Measurements from ENCODE around the gene TSC22D3.

Gene TSC22D3

GRCh38 chrX:107739541-107739940 is 36.0 kb downstream of the TSC22D3 start:
- no peak overlapping the region for H3K4me3 ChIP-seq (ENCODE audit: low read length)
- no peak for DNase-seq (ENCODE audit: low read depth)
- TF ChIP-seq, protein P1, sequence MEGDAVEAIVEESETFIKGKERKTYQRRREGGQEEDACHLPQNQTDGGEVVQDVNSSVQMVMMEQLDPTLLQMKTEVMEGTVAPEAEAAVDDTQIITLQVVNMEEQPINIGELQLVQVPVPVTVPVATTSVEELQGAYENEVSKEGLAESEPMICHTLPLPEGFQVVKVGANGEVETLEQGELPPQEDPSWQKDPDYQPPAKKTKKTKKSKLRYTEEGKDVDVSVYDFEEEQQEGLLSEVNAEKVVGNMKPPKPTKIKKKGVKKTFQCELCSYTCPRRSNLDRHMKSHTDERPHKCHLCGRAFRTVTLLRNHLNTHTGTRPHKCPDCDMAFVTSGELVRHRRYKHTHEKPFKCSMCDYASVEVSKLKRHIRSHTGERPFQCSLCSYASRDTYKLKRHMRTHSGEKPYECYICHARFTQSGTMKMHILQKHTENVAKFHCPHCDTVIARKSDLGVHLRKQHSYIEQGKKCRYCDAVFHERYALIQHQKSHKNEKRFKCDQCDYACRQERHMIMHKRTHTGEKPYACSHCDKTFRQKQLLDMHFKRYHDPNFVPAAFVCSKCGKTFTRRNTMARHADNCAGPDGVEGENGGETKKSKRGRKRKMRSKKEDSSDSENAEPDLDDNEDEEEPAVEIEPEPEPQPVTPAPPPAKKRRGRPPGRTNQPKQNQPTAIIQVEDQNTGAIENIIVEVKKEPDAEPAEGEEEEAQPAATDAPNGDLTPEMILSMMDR (conservative IDR thresholded peaks at IDR 0.05; ENCODE audit: low read depth, low read length) = no peak

DNA sequence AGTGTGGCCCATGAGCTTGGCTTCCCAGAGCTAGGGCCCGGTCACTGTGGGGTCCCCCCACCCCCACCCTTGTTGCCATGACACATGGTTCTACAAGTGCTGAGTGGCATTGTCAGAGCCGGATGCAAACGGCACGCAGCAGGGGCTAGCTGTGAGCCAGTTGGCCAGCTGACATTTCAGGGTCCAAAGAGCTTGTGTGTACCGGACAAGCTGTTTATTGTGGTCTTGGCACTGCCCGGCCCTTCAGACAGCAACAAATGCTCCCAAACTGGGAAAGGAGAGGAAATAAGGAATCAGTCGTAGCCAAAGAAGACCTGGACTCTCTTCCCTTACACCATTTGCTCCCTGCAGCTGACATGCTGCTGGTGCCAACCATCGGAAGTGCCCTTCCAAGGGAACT is 36.8 kb downstream of the TSC22D3 start:
- H3K4me3 ChIP-seq (ENCODE audit: low read length) = no peak overlapping the region
- TF ChIP-seq, protein P1 (conservative IDR thresholded peaks at IDR 0.05; ENCODE audit: low read depth, low read length) = no peak
- no peak for DNase-seq (ENCODE audit: low read depth)

DNA sequence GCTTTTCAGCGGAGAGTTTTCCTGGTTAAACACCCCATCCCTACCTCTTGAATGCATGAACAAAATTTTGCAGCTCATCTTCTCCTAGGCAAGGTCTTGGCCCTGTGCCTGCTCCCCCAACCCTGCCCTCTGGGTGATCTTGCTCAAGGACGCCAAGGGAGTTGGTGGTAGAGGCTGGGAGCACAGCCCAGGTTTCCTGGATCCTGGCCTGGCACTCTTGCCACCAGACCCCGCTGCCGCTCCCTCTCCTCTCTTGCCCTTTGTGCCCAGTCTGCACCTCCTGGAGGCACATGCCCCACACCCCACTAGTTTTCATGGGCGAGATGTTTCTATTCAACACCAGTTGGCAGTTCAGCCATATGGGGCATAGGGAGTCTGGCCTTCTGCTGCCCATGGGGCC is 37.3 kb downstream of the TSC22D3 start:
- DNase-seq (ENCODE audit: low read depth) = no peak
- TF ChIP-seq, protein P1 (conservative IDR thresholded peaks at IDR 0.05; ENCODE audit: low read depth, low read length) = no peak

GRCh38 chrX:107736781-107737531 is 38.6 kb downstream of the TSC22D3 start:
- H3K4me3 ChIP-seq (ENCODE audit: low read length) = no peak overlapping the region
- TF ChIP-seq, protein P1 (conservative IDR thresholded peaks at IDR 0.05; ENCODE audit: low read depth, low read length) = no peak
- no peak for DNase-seq (ENCODE audit: low read depth)

More for the DNA sequence above, 37.3 kb downstream of the TSC22D3 start:
- H3K4me3 ChIP-seq (ENCODE audit: low read length) = no peak overlapping the region

GRCh38 chrX:107734646-107735045 is 40.9 kb downstream of the TSC22D3 start:
- H3K4me3 ChIP-seq (ENCODE audit: low read length) = no peak overlapping the region
- TF ChIP-seq, protein P1 (conservative IDR thresholded peaks at IDR 0.05; ENCODE audit: low read depth, low read length) = no peak
- no peak for DNase-seq (ENCODE audit: low read depth)

- H3K4me3 ChIP-seq (ENCODE audit: low read length) = no peak overlapping the region
- TF ChIP-seq, protein P1 (conservative IDR thresholded peaks at IDR 0.05; ENCODE audit: low read depth, low read length) = no peak
- DNase-seq (ENCODE audit: low read depth) = no peak
Measured at GRCh38 chrX:107733686-107734085, 41.9 kb downstream of the TSC22D3 start.

GRCh38 chrX:107731831-107732502 is 43.6 kb downstream of the TSC22D3 start:
- TF ChIP-seq, protein P1 (conservative IDR thresholded peaks at IDR 0.05; ENCODE audit: low read depth, low read length) = no peak
- H3K4me3 ChIP-seq (ENCODE audit: low read length) = no peak overlapping the region
- peak; percentile 89 for DNase-seq (ENCODE audit: low read depth)

All from retinal pigment epithelial cell (primary cell).